ENCODE data around the gene PLXNB1.

Gene PLXNB1

GRCh38 chr3:48473617-48473952 is 43.7 kb upstream of the PLXNB1 start:
- TF ChIP-seq ZFX (IDR thresholded peaks at IDR 0.05) (no peak), CTCF (conservative IDR thresholded peaks at IDR 0.05) (no peak)
- peak overlapping the region; percentile 85 for H3K27ac ChIP-seq

GRCh38 chr3:48472923-48473616 is 43.2 kb upstream of the PLXNB1 start:
- peak overlapping the region; percentile 85 for H3K27ac ChIP-seq
- TF ChIP-seq ZFX (IDR thresholded peaks at IDR 0.05) (no peak), CTCF (conservative IDR thresholded peaks at IDR 0.05) (no peak; the same call in 1 of the 2 replicates)

- TF ChIP-seq ZFX (IDR thresholded peaks at IDR 0.05) = no peak
- no peak for TF ChIP-seq CTCF (conservative IDR thresholded peaks at IDR 0.05)
- H3K27ac ChIP-seq = peak overlapping the region; percentile 85
Observed at GRCh38 chr3:48472673-48472922, 42.7 kb upstream of the PLXNB1 start.

- peak overlapping the region; percentile 27 for H3K27ac ChIP-seq
- TF ChIP-seq ZFX (IDR thresholded peaks at IDR 0.05) (no peak), CTCF (conservative IDR thresholded peaks at IDR 0.05) (no peak)
Observed at GRCh38 chr3:48470286-48470685, 40.4 kb upstream of the PLXNB1 start.

GRCh38 chr3:48469046-48469915 is 39.4 kb upstream of the PLXNB1 start:
- TF ChIP-seq ZFX (IDR thresholded peaks at IDR 0.05) = no peak
- TF ChIP-seq CTCF (conservative IDR thresholded peaks at IDR 0.05) = no peak
- peak overlapping the region; percentile 27; the same call in 1 of the 2 replicates for H3K27ac ChIP-seq

GRCh38 chr3:48468329-48468731 is 38.4 kb upstream of the PLXNB1 start:
- TF ChIP-seq ZFX (IDR thresholded peaks at IDR 0.05) = no peak
- TF ChIP-seq CTCF (conservative IDR thresholded peaks at IDR 0.05) = no peak
- peak overlapping the region; percentile 99 for H3K27ac ChIP-seq

- H3K27ac ChIP-seq = peak overlapping the region; percentile 99
- TF ChIP-seq CTCF (conservative IDR thresholded peaks at IDR 0.05) (no peak), ZFX (IDR thresholded peaks at IDR 0.05) (no peak)
Observed at GRCh38 chr3:48467473-48468267, 37.8 kb upstream of the PLXNB1 start.

Data from C4-2B (cell line).